Superior temporal gyrus (tissue), 1 donor: ENCODE measurements around the gene ACSL3.
"Not testable (repeated sequence)": the region's sequence is repeated elsewhere in the genome, so short reads cannot be mapped to it uniquely, and the experiment has no call there.

ENCODE experiments used
- DNase-seq: peaks from one replicate; pipeline ENCODE4 v3.0.0-alpha.2; 2016; ENCODE audit errors: extremely low spot score

Gene ACSL3

GRCh38 chr2:222851956-222852617 is 8.7 kb upstream of the ACSL3 start:
- no peak for DNase-seq

DNA sequence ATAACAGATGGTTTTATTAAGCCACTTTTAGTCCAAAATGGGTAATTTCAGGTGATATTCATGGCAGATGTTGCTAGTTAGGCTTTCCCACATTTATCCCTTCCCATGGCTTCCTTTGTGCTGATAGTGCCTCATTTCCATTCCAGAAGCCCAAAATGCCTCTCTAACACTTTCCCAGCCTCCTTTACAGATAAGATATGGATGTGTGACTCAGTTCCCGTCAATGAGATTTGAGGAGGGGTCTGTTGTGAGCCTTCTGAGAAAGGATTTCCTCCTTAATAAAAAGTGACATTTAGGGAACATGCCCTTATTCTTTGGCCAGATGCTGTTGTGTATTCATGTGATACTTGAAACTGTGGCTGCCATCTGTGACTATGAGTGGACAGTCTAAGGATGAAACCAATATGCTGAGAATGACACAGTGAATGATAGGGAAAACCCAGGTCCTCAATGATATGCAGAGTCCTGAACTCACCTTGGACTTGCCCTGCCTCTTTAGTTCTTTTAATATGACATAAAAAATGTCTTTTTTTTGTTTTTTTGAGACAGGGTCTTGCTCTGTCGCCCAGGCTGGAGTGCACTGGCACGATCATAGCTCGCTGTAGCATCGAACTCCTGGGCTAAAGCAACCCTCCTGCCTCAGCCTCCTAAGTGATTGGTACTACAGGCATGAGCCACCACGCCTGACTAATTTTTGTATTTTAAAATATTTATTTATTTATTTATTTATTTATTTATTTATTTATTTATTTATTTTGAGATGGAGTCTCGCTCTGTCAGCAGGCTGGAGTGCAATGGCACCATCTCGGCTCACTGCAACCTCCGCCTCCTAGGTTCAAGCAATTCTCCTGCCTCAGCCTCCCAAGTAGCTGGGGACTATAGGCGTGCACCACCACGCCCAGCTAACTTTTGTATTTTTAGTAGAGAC is 5.8 kb upstream of the ACSL3 start:
- no peak for DNase-seq

- DNase-seq: peak; percentile 69
Observed at GRCh38 chr2:222859786-222860612, 837 bp upstream of the ACSL3 start.

GRCh38 chr2:222861411-222862105 is 722 bp downstream of the ACSL3 start:
- no peak for DNase-seq

GRCh38 chr2:222862106-222862908 is 1.5 kb downstream of the ACSL3 start:
- DNase-seq: peak; percentile 85

DNA sequence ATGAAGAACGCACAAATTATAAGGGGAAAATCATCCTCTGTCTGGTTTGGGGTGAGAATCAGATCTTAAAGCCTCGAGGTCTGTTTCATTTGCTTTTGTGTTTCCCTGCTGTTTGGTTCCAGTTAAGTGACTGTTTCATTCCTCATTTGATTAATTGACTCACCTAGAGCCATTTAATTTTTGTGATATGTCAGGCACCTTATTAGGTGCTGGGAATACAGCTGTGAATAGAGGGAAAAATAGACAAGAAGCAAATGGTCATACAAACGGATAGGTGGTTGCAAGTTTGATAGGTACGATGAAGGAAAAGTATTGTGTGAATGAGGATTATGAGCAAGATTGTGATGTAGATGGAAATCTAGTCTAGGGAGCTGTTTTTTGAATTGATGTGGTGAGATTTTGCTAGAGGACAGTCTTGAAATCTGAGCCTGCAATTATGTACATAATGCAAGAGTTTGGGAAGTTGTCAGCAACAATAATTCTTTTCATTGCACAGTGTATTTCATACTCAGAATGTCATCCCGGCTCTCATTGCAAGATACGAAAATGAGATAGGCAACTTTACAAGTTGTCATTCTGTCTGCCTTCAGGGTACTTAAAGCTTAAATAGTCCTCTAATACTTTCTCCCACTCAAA is 2.2 kb downstream of the ACSL3 start:
- DNase-seq: no peak

DNA sequence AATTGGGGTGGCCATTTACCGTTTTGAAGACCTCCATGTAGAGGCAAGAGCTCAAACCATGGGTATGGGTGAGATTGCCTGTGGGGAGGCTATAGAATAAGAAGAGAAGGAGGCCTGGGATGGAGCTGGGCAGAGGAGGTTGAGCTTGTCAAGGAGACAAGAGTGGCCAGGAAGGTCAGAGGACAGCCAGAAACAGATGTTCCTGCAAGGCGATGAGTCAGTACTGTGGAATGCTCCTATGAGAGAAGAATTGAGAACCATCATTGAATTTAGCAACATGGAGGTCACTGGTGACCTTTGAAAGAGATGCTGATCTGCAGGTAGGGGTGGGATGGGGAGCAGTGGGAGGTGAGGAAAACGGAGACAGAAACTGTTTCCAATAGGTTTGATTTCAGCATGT is 3.5 kb downstream of the ACSL3 start:
- DNase-seq: no peak

DNA sequence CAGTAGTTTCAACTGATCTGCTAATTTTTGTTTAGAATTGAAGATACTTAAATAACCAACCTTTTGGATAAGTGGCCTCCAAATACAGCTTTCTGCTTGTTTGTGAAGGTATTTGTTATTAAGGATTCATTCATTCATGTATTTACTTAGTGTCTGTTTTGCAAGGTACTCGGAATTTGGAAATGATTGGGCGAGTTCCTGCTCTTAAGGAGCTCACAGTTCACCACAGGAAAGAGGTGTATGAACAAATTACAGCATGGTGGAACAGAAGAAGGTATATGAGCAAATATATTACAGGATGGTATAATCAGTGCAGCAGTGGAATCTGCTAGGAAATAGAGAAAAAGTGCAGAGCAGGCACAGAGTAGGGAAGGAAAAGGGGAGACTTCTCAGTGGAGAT is 4.5 kb downstream of the ACSL3 start:
- DNase-seq: no peak

DNA sequence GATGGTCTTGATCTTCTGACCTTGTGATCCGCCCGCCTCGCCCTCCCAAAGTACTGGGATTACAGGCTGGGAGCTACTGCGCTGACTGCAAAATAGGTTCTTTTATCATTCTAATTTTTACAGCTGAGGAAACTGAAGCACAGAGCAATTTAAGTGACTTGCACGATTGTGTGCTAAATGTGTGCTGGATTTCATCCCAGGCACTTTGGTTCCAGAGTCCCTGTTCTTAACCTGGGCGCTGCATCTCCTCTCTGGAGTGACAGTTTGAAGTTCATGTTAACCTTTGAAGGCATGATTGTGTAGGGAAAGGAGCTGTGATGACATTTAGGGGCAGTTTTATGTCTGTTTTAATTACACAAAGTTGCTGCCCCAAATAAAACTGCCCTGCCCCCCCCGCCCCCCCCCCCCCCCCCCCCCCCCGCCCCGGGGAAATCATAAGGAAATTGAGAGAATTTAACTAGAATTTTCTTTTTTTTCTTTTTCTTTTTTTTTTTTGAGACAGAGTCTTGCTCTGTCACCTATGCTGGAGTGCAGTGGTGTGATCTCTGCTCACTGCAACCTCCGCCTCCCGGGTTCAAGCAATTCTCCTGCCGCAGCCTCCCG is 5.6 kb downstream of the ACSL3 start:
- DNase-seq: no peak

GRCh38 chr2:222868560-222869251 is 7.9 kb downstream of the ACSL3 start:
- DNase-seq: not testable (repeated sequence)

- no peak for DNase-seq
Observed at GRCh38 chr2:222869252-222869560, 8.4 kb downstream of the ACSL3 start.

- DNase-seq: no peak
Observed at GRCh38 chr2:222871291-222871690, 10.5 kb downstream of the ACSL3 start.

GRCh38 chr2:222872551-222872950 is 11.7 kb downstream of the ACSL3 start:
- DNase-seq: no peak

DNA sequence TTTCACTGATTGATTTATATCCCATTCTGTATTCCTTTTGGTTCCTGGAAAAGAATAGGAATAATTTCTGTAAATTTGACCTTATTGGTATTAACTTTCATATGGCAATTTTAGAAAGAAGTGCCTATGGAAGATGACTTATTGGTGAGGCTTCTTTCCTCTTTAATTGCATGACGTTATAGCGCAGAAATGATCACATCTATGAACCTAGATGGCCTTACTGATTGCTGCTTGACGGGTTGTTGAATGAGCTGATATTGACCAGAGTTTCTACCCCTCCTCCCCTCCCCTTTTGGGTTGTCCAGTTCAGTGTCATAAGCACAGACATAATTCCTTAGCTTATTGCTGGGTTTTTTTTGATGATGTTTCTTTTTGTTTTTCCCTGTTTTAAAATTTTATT is 14.6 kb downstream of the ACSL3 start:
- no peak for DNase-seq

GRCh38 chr2:222876947-222877346 is 16.1 kb downstream of the ACSL3 start:
- DNase-seq: no peak

GRCh38 chr2:222877556-222878300 is 16.9 kb downstream of the ACSL3 start:
- no peak for DNase-seq

- DNase-seq: no peak
Observed at GRCh38 chr2:222878301-222878876, 17.6 kb downstream of the ACSL3 start.

- no peak for DNase-seq
Observed at GRCh38 chr2:222878877-222879603, 18.2 kb downstream of the ACSL3 start.
